H1 (cell line): ENCODE data around the gene SASS6. TPM values are rescaled to one million over a fixed set of nuclear protein-coding genes. Genes with fewer than 3 reads are reported as not detected.

Experiments
- CTCF ChIA-PET: fragments of 300-600 bp; sonication (Branson Sonifier 250); formaldehyde crosslinking; loops from one replicate; lab custom pipeline; 2021; ENCODE audit not compliant: partially characterized antibody; lab: Charles Lee
- POLR2A ChIA-PET: fragments of 300-600 bp; sonication (Branson Sonifier 250); formaldehyde crosslinking; loops from one replicate; lab custom pipeline; 2021; ENCODE audit warnings: inconsistent platforms; ENCODE audit not compliant: partially characterized antibody; lab: Charles Lee
- DNase-seq, 2 experiments: peaks; one replicate each; pipeline versions ENCODE4 v3.0.0 to v3.0.0-alpha.2; 2010 to 2022; ENCODE audit warnings: low spot score in 2 of 2, low read depth in 1 of 2, mixed read lengths in 1 of 2
- FAIRE-seq: peaks from 2 replicates; lab custom pipeline; 2011; peaks lifted over from hg19 to GRCh38; lab: Jason Lieb, UNC
- H2AFZ ChIP-seq: 2 replicates; pipeline ENCODE4 v1.8.1; 2012; ENCODE audit warnings: low read length, inconsistent platforms
- H2AK5ac ChIP-seq: 2 replicates; pipeline ENCODE4 v1.6.1; 2013; ENCODE audit warnings: low read depth, low read length
- H2BK120ac ChIP-seq: replicated peaks from 2 replicates; pipeline ENCODE3; 2013; ENCODE audit warnings: low read depth, low read length, inconsistent platforms
- H2BK12ac ChIP-seq: 2 replicates; pipeline ENCODE4 v1.6.1; 2013; ENCODE audit warnings: low read depth, low read length
- H2BK15ac ChIP-seq: 2 replicates; pipeline ENCODE4 v1.6.1; 2013; ENCODE audit warnings: low read length
- H2BK20ac ChIP-seq: 2 replicates; pipeline ENCODE4 v1.6.1; 2013; ENCODE audit warnings: low read length
- H2BK5ac ChIP-seq: 2 replicates; pipeline ENCODE4 v1.6.1; 2013; ENCODE audit warnings: low read depth, low read length
- H3K14ac ChIP-seq: 2 replicates; pipeline ENCODE4 v1.6.1; 2013; ENCODE audit warnings: inconsistent platforms; ENCODE audit not compliant: insufficient read length
- H3K18ac ChIP-seq: 2 replicates; pipeline ENCODE4 v1.6.1; 2013; ENCODE audit warnings: low read length; ENCODE audit errors: extremely low read depth
- H3K23ac ChIP-seq: 2 replicates; pipeline ENCODE4 v1.6.1; 2013; ENCODE audit warnings: inconsistent platforms; ENCODE audit not compliant: insufficient read length
- H3K23me2 ChIP-seq: 2 replicates; pipeline ENCODE4 v1.6.1; 2013; ENCODE audit warnings: low read depth, low read length
- H3K27ac ChIP-seq: 2 replicates; pipeline ENCODE4 v1.6.1; 2011; ENCODE audit warnings: low read depth, low read length, inconsistent platforms
- H3K27me3 ChIP-seq, 4 experiments: replicated peaks in 1 of 4; 1 replicate in 1 of 4; 2 replicates in 3 of 4; pipeline versions ENCODE4 v1.6.1 to v1.8.1; 2011 to 2013; ENCODE audit warnings: low read length in 3 of 4, mild to moderate bottlenecking in 3 of 4, inconsistent platforms in 2 of 4, mixed read lengths in 2 of 4, moderate library complexity in 1 of 4; ENCODE audit not compliant: control insufficient read depth in 3 of 4, insufficient read depth in 3 of 4; ENCODE audit errors: extremely low read depth in 1 of 4
- H3K36me3 ChIP-seq, 4 experiments: 2 replicates each; pipeline versions ENCODE4 v1.6.1 to v1.8.1; 2011 to 2013; ENCODE audit warnings: mild to moderate bottlenecking in 4 of 4, low read length in 3 of 4, moderate library complexity in 2 of 4, control low read depth in 1 of 4, inconsistent platforms in 1 of 4; ENCODE audit not compliant: insufficient read depth in 4 of 4, control insufficient read depth in 2 of 4
- H3K4ac ChIP-seq: replicated peaks from 2 replicates; pipeline ENCODE3; 2013; ENCODE audit warnings: low read length, low read depth, mixed read lengths, inconsistent platforms; ENCODE audit not compliant: insufficient read length
- H3K4me1 ChIP-seq, 4 experiments: replicated peaks in 1 of 4; 1 replicate in 1 of 4; 2 replicates in 3 of 4; pipeline versions ENCODE4 v1.6.1 to v1.8.1; 2011 to 2013; ENCODE audit warnings: low read length in 3 of 4, inconsistent platforms in 2 of 4, mixed read lengths in 1 of 4; ENCODE audit not compliant: insufficient read depth in 4 of 4, control insufficient read depth in 3 of 4
- H3K4me2 ChIP-seq, 2 experiments: 2 replicates each; pipeline versions ENCODE4 v1.6.1 to v1.8.1; 2011 to 2013; ENCODE audit warnings: low read depth in 2 of 2, low read length in 2 of 2, control low read depth in 1 of 2, inconsistent platforms in 1 of 2, mild to moderate bottlenecking in 1 of 2; ENCODE audit not compliant: insufficient read depth in 1 of 2
- H3K4me3 ChIP-seq, 4 experiments: fragments of 200-600, 300-600 bp in 1 of 4; sonication (generic), shearing (Covaris generic), sonication (Bioruptor Twin) in 1 of 4; 2 replicates each; pipeline versions ENCODE4 v1.5.1 to v1.8.1; 2011 to 2016; ENCODE audit warnings: low read length in 4 of 4, low read depth in 3 of 4, control low read depth in 2 of 4, inconsistent platforms in 2 of 4, mild to moderate bottlenecking in 2 of 4, mixed read lengths in 1 of 4, moderate library complexity in 1 of 4; ENCODE audit not compliant: insufficient read depth in 2 of 4; ENCODE audit errors: extremely low read depth in 1 of 4
- H3K56ac ChIP-seq: replicated peaks from 2 replicates; pipeline ENCODE3; 2013; ENCODE audit warnings: low read depth, mild to moderate bottlenecking, mixed read lengths, low read length, inconsistent platforms; ENCODE audit not compliant: insufficient read length
- H3K79me1 ChIP-seq: 2 replicates; pipeline ENCODE4 v1.6.1; 2013; ENCODE audit warnings: low read depth, low read length, control low read depth
- H3K79me2 ChIP-seq, 2 experiments: 2 replicates each; pipeline versions ENCODE4 v1.6.1 to v1.8.1; 2012 to 2013; ENCODE audit warnings: low read length in 2 of 2, mild to moderate bottlenecking in 2 of 2, inconsistent platforms in 1 of 2; ENCODE audit not compliant: insufficient read depth in 2 of 2, control insufficient read depth in 1 of 2
- H3K9ac ChIP-seq, 4 experiments: replicated peaks in 1 of 4; 1 replicate in 1 of 4; 2 replicates in 3 of 4; pipeline versions ENCODE4 v1.6.1 to v1.8.1; 2011 to 2013; ENCODE audit warnings: low read depth in 3 of 4, low read length in 3 of 4, control low read depth in 2 of 4, mild to moderate bottlenecking in 2 of 4, moderate library complexity in 2 of 4, inconsistent platforms in 1 of 4; ENCODE audit errors: extremely low read depth in 1 of 4
- H3K9me3 ChIP-seq, 2 experiments: 2 replicates each; pipeline versions ENCODE4 v1.6.1 to v1.8.1; 2012 to 2013; ENCODE audit warnings: mild to moderate bottlenecking in 2 of 2, moderate library complexity in 2 of 2, control low read depth in 1 of 2, inconsistent platforms in 1 of 2, low read depth in 1 of 2, low read length in 1 of 2, mixed read lengths in 1 of 2; ENCODE audit not compliant: insufficient read depth in 2 of 2
- H4K20me1 ChIP-seq, 2 experiments: replicated peaks in 1 of 2; 2 replicates each; pipeline versions ENCODE3 to v1.8.1; 2011 to 2013; ENCODE audit warnings: inconsistent platforms in 2 of 2, low read length in 2 of 2, mild to moderate bottlenecking in 1 of 2; ENCODE audit not compliant: insufficient read depth in 2 of 2, control insufficient read depth in 1 of 2
- H4K5ac ChIP-seq: 2 replicates; pipeline ENCODE4 v1.6.1; 2013; ENCODE audit warnings: low read length, low read depth, mixed read lengths, inconsistent platforms; ENCODE audit not compliant: insufficient read length
- H4K8ac ChIP-seq: 2 replicates; pipeline ENCODE4 v1.8.0; 2013; ENCODE audit warnings: mild to moderate bottlenecking, moderate library complexity, low read length, inconsistent platforms; ENCODE audit not compliant: insufficient read depth; ENCODE audit errors: extremely low read depth
- H4K91ac ChIP-seq: replicated peaks from 2 replicates; pipeline ENCODE3; 2013; ENCODE audit warnings: low read length, mixed read lengths, inconsistent platforms; ENCODE audit not compliant: insufficient read length
- ASH2L ChIP-seq: fragments of 200-600, 300-600 bp; sonication (generic); IDR thresholded peaks from one replicate; pipeline ENCODE4 v1.7.1; 2017; ENCODE audit warnings: low read length
- CBX8 ChIP-seq: fragments of 300-800, 300-1000 bp; sonication (generic); IDR thresholded peaks from 2 replicates; pipeline ENCODE4 v1.7.1; 2016; ENCODE audit warnings: low read depth, low read length, borderline replicate concordance
- CREB1 ChIP-seq: IDR thresholded peaks from 2 replicates; pipeline ENCODE4 v1.6.1; 2012; ENCODE audit warnings: inconsistent platforms
- HDAC6 ChIP-seq: IDR thresholded peaks from one replicate; pipeline ENCODE4 v1.7.1; 2012; ENCODE audit warnings: low read depth, mild to moderate bottlenecking, inconsistent platforms, low read length, moderate library complexity
- POLR2A ChIP-seq, 2 experiments: IDR thresholded peaks; 1 replicate in 1 of 2; 2 replicates in 1 of 2; pipeline ENCODE4 v1.6.1; 2011; ENCODE audit warnings: low read depth in 2 of 2, low read length in 2 of 2, mild to moderate bottlenecking in 2 of 2; ENCODE audit errors: control extremely low read depth in 1 of 2
- POU5F1 ChIP-seq: IDR thresholded peaks from 2 replicates; pipeline ENCODE4 v1.6.1; 2011; ENCODE audit warnings: low read depth, mild to moderate bottlenecking, low read length, moderate library complexity
- RFX5 ChIP-seq: IDR thresholded peaks from 2 replicates; pipeline ENCODE4 v1.6.1; 2011; ENCODE audit warnings: low read depth, low read length, improper control_type of control experiment, borderline replicate concordance
- SP4 ChIP-seq: IDR thresholded peaks from 2 replicates; pipeline ENCODE4 v1.6.1; 2012; ENCODE audit warnings: low read length, inconsistent platforms
- TCF12 ChIP-seq: IDR thresholded peaks from 2 replicates; pipeline ENCODE4 v1.6.1; 2011; ENCODE audit warnings: low read depth, mild to moderate bottlenecking, low read length
- ZNF274 ChIP-seq: IDR thresholded peaks from 2 replicates; pipeline ENCODE4 v1.7.0; 2012; ENCODE audit warnings: low read length, borderline replicate concordance; ENCODE audit errors: extremely low read depth
- WGBS, 2 experiments: shearing (Covaris generic) in 1 of 2; methylation state at CpG; one replicate each; pipeline versions ENCODE4 v1.1.6 to v1.1.7; 2013 to 2015; ENCODE audit warnings: low lambda C conversion rate in 2 of 2, mixed read lengths in 2 of 2, inconsistent platforms in 1 of 2, low coverage in 1 of 2, missing lambda C conversion rate in 1 of 2; ENCODE audit not compliant: insufficient replicate concordance in 2 of 2, insufficient coverage in 1 of 2, insufficient read length in 1 of 2; ENCODE audit errors: extremely low coverage in 1 of 2, missing lambda C conversion rate in 1 of 2; 5-methylcytosine and 5-hydroxymethylcytosine counted together
- polyA plus RNA-seq, 7 experiments: library from polyadenylated mRNA; depleted of rRNA in 3 of 7; stranded (reverse) in 5 of 7; unstranded in 2 of 7; fragments of >200 nt in 5 of 7; fragments of 200-250 nt in 2 of 7; gene quantifications; 1 replicate in 5 of 7; 2 replicates in 1 of 7; 4 replicates in 1 of 7; pipeline versions ENCODE4 v1.2.1 to v1.2.3, GENCODE V29; 2011 to 2013; ENCODE audit warnings: missing spikeins in 2 of 7, mixed read lengths in 2 of 7
- total RNA-seq: library from RNA; stranded (reverse); fragmentation: NEBNext Ultra II Directional; extraction: Animal tissue kit (Norgen Biotek cat#: 25700); gene quantifications from 2 replicates; pipeline ENCODE4 v1.2.1, GENCODE V29; 2021
- TF ChIP-seq, protein P1 (sequence below): IDR thresholded peaks from 2 replicates; pipeline ENCODE4 v1.6.1; 2012; ENCODE audit warnings: inconsistent platforms

SASS6 gene
- total and polyA plus RNA-seq, 2 of the 8 experiments (the other 6 are each of a cell fraction or from before 2014, with no cell fraction given) = 1.2 to 13.8 TPM

DNA sequence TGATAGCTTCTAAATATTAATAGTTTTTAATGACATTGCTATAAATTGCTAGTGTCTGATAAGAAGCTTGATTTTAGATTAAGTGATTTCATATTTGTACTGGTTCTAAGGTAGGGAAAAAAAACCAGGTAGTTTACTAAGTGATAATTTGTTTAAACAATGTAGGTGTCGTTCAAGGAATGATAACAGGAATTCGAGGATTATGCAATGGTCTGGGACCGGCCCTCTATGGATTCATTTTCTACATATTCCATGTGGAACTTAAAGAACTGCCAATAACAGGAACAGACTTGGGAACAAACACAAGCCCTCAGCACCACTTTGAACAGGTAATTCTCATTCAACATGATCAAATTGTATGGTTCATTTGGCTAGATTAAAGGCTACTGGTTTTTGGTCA, 52.4 kb downstream of the SASS6 start:
- 94% methylated on average over 3 of the region's 3 CpGs; no CpG with 5 or more reads in 1 of the 2 experiments for WGBS, 2 experiments
- Histone ChIP-seq H3K79me2 (no peaks in the 10 kb centered on the region), H4K20me1 (peaks cover 0 to 2% of the 10 kb centered on the region in 2 experiments), H4K5ac (no peak overlapping the region), H2AK5ac (no peak overlapping the region), H2AFZ (no peak overlapping the region), H2BK12ac (no peak overlapping the region), H3K4me3 (no peak overlapping the region), H2BK120ac (no peak overlapping the region), H3K4me1 (no peaks in the 10 kb centered on the region; a peak in 1 of 7 replicates), H3K23ac (no peak overlapping the region), H3K56ac (no peak overlapping the region), H3K9me3 (no peaks in the 10 kb centered on the region), H3K14ac (no peak overlapping the region), H4K91ac (no peak overlapping the region), H3K9ac (no peak overlapping the region), H3K27me3 (no peaks in the 10 kb centered on the region), H3K4me2 (no peak overlapping the region), H3K27ac (no peak overlapping the region), H3K4ac (no peak overlapping the region), H2BK15ac (no peak overlapping the region), H3K18ac (no peak overlapping the region), H2BK20ac (no peak overlapping the region), H3K36me3 (peaks cover 0 to 68% (median 28%) of the 10 kb centered on the region in 4 experiments; a peak in 5 of 8 replicates), H2BK5ac (no peak overlapping the region), H3K79me1 (no peaks in the 10 kb centered on the region), H3K23me2 (no peaks in the 10 kb centered on the region), H4K8ac (no peak overlapping the region)
- ChIA-PET CTCF (interaction anchor here (1.8 kb wide), 1 partner anchor 378 kb away, joined by 4 read pairs; no protein-coding TSS in a partner anchor), POLR2A (no interaction called here)
- DNase-seq (no peak), FAIRE-seq (no peak)
- TF ChIP-seq POU5F1 (no peak), TCF12 (no peak), ZNF274 (no peak), HDAC6 (no peak), RFX5 (no peak), SP4 (no peak), CREB1 (no peak), ASH2L (no peak), POLR2A (IDR thresholded peaks at IDR 0.05; ENCODE audit: control extremely low read depth in 1 of 2, low read depth in 2 of 2, low read length in 2 of 2) (no peak), CBX8 (no peak)
- TF ChIP-seq, protein P1, sequence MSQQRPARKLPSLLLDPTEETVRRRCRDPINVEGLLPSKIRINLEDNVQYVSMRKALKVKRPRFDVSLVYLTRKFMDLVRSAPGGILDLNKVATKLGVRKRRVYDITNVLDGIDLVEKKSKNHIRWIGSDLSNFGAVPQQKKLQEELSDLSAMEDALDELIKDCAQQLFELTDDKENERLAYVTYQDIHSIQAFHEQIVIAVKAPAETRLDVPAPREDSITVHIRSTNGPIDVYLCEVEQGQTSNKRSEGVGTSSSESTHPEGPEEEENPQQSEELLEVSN = no peak
